Neural progenitor cell (in vitro differentiated cells): ENCODE measurements around the gene LILRB1. TPM values are rescaled to one million over a fixed set of nuclear protein-coding genes. Genes with fewer than 3 reads are reported as not detected.

Source experiments
- DNase-seq: peaks from one replicate; pipeline ENCODE4 v3.0.0-alpha.2; 2016; ENCODE audit warnings: low spot score
- H2AFZ ChIP-seq: fragments of 200-600 bp; sonication (generic); replicated peaks from 2 replicates; pipeline ENCODE4 v1.6.1; 2016; ENCODE audit warnings: antibody characterized with exemption
- H3F3A ChIP-seq: fragments of 200-600 bp; sonication (generic); 2 replicates; pipeline ENCODE4 v1.6.1; 2016; ENCODE audit warnings: antibody characterized with exemption, low read depth
- H3K27ac ChIP-seq: fragments of 200-600 bp; sonication (generic); 2 replicates; pipeline ENCODE4 v1.5.1; 2016; ENCODE audit warnings: mild to moderate bottlenecking
- H3K27me3 ChIP-seq: fragments of 200-600 bp; sonication (generic); 2 replicates; pipeline ENCODE4 v1.6.1; 2016; ENCODE audit warnings: mild to moderate bottlenecking, moderate library complexity
- H3K36me3 ChIP-seq: fragments of 200-600 bp; sonication (generic); 2 replicates; pipeline ENCODE4 v1.5.1; 2016
- H3K4me1 ChIP-seq: fragments of 200-600 bp; sonication (generic); 2 replicates; pipeline ENCODE4 v1.6.1; 2016; ENCODE audit warnings: mixed run types
- H3K4me2 ChIP-seq: fragments of 200-600 bp; sonication (generic); 2 replicates; pipeline ENCODE4 v1.6.1; 2016
- H3K4me3 ChIP-seq: fragments of 200-600 bp; sonication (generic); 2 replicates; pipeline ENCODE4 v1.5.1; 2016
- H3K79me2 ChIP-seq: fragments of 200-600 bp; sonication (generic); 2 replicates; pipeline ENCODE4 v1.6.1; 2016; ENCODE audit warnings: low read depth
- H3K9ac ChIP-seq: fragments of 200-600 bp; sonication (generic); 2 replicates; pipeline ENCODE4 v1.6.1; 2016
- H3K9me3 ChIP-seq: fragments of 200-600 bp; sonication (generic); 2 replicates; pipeline ENCODE4 v1.5.1; 2016; ENCODE audit warnings: low read depth
- H4K20me1 ChIP-seq: fragments of 200-600 bp; sonication (generic); 2 replicates; pipeline ENCODE4 v1.6.1; 2016; ENCODE audit warnings: low read depth
- H3K27ac Mint-ChIP-seq: 3 replicates; pipeline ENCODE4 v1.8.0; 2021; ENCODE audit warnings: mixed read lengths
- H3K27me3 Mint-ChIP-seq: 2 replicates; pipeline ENCODE4 v1.8.0; 2022; ENCODE audit warnings: low read depth, mild to moderate bottlenecking, inconsistent platforms, moderate library complexity, mixed read lengths; ENCODE audit not compliant: insufficient read depth
- H3K36me3 Mint-ChIP-seq: 3 replicates; pipeline ENCODE4 v1.8.0; 2021; ENCODE audit warnings: mixed read lengths
- H3K4me1 Mint-ChIP-seq: 3 replicates; pipeline ENCODE4 v1.8.0; 2021; ENCODE audit warnings: mixed read lengths
- H3K4me3 Mint-ChIP-seq: 3 replicates; pipeline ENCODE4 v1.8.0; 2021; ENCODE audit warnings: mild to moderate bottlenecking, moderate library complexity, mixed read lengths
- H3K9me3 Mint-ChIP-seq: 3 replicates; pipeline ENCODE4 v1.8.0; 2020; ENCODE audit warnings: mixed read lengths
- CTCF ChIP-seq: fragments of 200-600 bp; sonication (generic); IDR thresholded peaks from 2 replicates; pipeline ENCODE4 v1.5.1; 2017; ENCODE audit warnings: antibody characterized with exemption, mild to moderate bottlenecking
- EZH2 ChIP-seq: fragments of 200-600 bp; sonication (generic); IDR thresholded peaks from 2 replicates; pipeline ENCODE4 v1.6.1; 2017; ENCODE audit warnings: antibody characterized with exemption, mild to moderate bottlenecking, moderate library complexity
- EZH2phosphoT487 ChIP-seq: fragments of 200-600 bp; sonication (generic); IDR thresholded peaks from 2 replicates; pipeline ENCODE4 v1.6.1; 2017; ENCODE audit warnings: antibody characterized with exemption
- total RNA-seq: library from RNA; depleted of rRNA; stranded (reverse); fragments of >200 nt; gene quantifications from 2 replicates; pipeline ENCODE4 v1.2.3, GENCODE V29; 2015; ENCODE audit warnings: low replicate concordance

Gene LILRB1
- total RNA-seq, 1 donor from 2014 or later = not detected

GRCh38 chr19:54662730-54663129 is 32.4 kb downstream of the LILRB1 start, which contains the start of gene LILRB4:
Gene LILRB4, plus strand, starts transcription at chr19:54662985. Its CDS starts 49 bp downstream, at chr19:54663034.
- no peaks in the 10 kb centered on the region for H3K36me3 ChIP-seq
- Mint-ChIP-seq H3K9me3 (peaks cover 53% of the 10 kb centered on the region), H3K4me3 (no peak within 1 kb of the TSS), H3K27me3 (peaks cover 7% of the 10 kb centered on the region), H3K4me1 (no peaks in the 10 kb centered on the region), H3K27ac (no peak within 1 kb of the TSS), H3K36me3 (no peaks in the 10 kb centered on the region)
- no peak within 1 kb of the TSS for H3K4me2 ChIP-seq
- H3K27me3 ChIP-seq = no peaks in the 10 kb centered on the region
- no peaks in the 10 kb centered on the region for H3F3A ChIP-seq
- peaks cover 3% of the 10 kb centered on the region for H3K9me3 ChIP-seq
- DNase-seq = no peak
- no peak within 1 kb of the TSS for H3K4me3 ChIP-seq
- H3K4me1 ChIP-seq = no peaks in the 10 kb centered on the region
- H4K20me1 ChIP-seq = no peaks in the 10 kb centered on the region
- H3K27ac ChIP-seq = no peak within 1 kb of the TSS
- no peaks in the 10 kb centered on the region for H3K79me2 ChIP-seq
- H2AFZ ChIP-seq = no peak within 1 kb of the TSS
- TF ChIP-seq CTCF (no peak), EZH2 (no peak), EZH2phosphoT487 (no peak)
- H3K9ac ChIP-seq = no peak within 1 kb of the TSS

- H3K27ac ChIP-seq = no peak overlapping the region
- H3K4me1 ChIP-seq = no peaks in the 10 kb centered on the region
- H3K4me2 ChIP-seq = no peak overlapping the region
- Mint-ChIP-seq H3K36me3 (no peaks in the 10 kb centered on the region), H3K27ac (no peak overlapping the region), H3K4me3 (no peak overlapping the region), H3K9me3 (peaks cover 41% of the 10 kb centered on the region), H3K4me1 (no peaks in the 10 kb centered on the region), H3K27me3 (peaks cover 6% of the 10 kb centered on the region)
- H3K36me3 ChIP-seq = no peaks in the 10 kb centered on the region
- DNase-seq = no peak
- H3K9ac ChIP-seq = no peak overlapping the region
- no peaks in the 10 kb centered on the region for H4K20me1 ChIP-seq
- no peaks in the 10 kb centered on the region for H3K79me2 ChIP-seq
- H3K4me3 ChIP-seq = no peak overlapping the region
- TF ChIP-seq CTCF (no peak), EZH2phosphoT487 (no peak), EZH2 (no peak)
- H3K9me3 ChIP-seq = no peaks in the 10 kb centered on the region
- H2AFZ ChIP-seq = no peak overlapping the region
- no peaks in the 10 kb centered on the region for H3F3A ChIP-seq
- H3K27me3 ChIP-seq = no peaks in the 10 kb centered on the region
Measured at GRCh38 chr19:54665530-54665929, 35.2 kb downstream of the LILRB1 start.

GRCh38 chr19:54667217-54667616 is 36.9 kb downstream of the LILRB1 start:
- H3K27me3 ChIP-seq = no peaks in the 10 kb centered on the region
- Mint-ChIP-seq H3K9me3 (peaks cover 32% of the 10 kb centered on the region), H3K4me3 (no peak overlapping the region), H3K27ac (no peak overlapping the region), H3K4me1 (no peaks in the 10 kb centered on the region), H3K36me3 (no peaks in the 10 kb centered on the region), H3K27me3 (peaks cover 5% of the 10 kb centered on the region)
- no peaks in the 10 kb centered on the region for H3K4me1 ChIP-seq
- no peak for DNase-seq
- no peak overlapping the region for H3K9ac ChIP-seq
- no peaks in the 10 kb centered on the region for H3K79me2 ChIP-seq
- TF ChIP-seq EZH2phosphoT487 (no peak), CTCF (no peak), EZH2 (no peak)
- no peak overlapping the region for H3K4me3 ChIP-seq
- H3K9me3 ChIP-seq = no peaks in the 10 kb centered on the region
- no peaks in the 10 kb centered on the region for H4K20me1 ChIP-seq
- H2AFZ ChIP-seq = no peak overlapping the region
- H3K4me2 ChIP-seq = no peak overlapping the region
- no peaks in the 10 kb centered on the region for H3K36me3 ChIP-seq
- H3F3A ChIP-seq = no peaks in the 10 kb centered on the region
- H3K27ac ChIP-seq = no peak overlapping the region
